AG10803 (cell line): ENCODE measurements around the gene SEC14L3.
"Not testable (repeated sequence)": the region's sequence is repeated elsewhere in the genome, so short reads cannot be mapped to it uniquely, and the experiment has no call there.

Experiments used
- DNase-seq: peaks from one replicate; pipeline ENCODE4 v3.0.0; 2010; ENCODE audit warnings: low read depth
- H3K4me3 ChIP-seq: 2 replicates; pipeline ENCODE4 v1.5.1; 2011; ENCODE audit warnings: mild to moderate bottlenecking, low read length, control low read depth
- TF ChIP-seq, protein P1 (sequence below): conservative IDR thresholded peaks from 2 replicates; pipeline ENCODE4 v1.5.1; 2011; ENCODE audit warnings: mild to moderate bottlenecking, low read length, control low read depth, inconsistent platforms

Gene SEC14L3

DNA sequence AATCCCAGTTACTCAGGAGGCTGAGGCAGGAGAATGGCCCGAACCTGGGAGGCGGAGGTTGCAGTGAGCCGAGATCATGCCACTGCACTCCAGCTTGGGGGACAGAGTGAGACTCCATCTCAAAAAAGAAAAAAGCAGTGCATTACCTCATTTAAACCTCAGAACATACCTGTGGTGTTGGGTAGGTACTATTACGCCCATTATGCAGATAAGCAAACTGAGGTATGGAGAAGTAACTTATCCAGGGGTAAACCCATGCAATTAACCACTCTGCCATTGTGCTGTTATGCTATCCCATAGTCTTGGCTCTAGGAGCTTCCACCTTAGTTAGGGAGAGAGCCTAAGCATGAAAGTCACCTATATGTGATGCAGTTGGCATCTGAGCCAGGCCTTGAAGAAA lies 2.3 kb upstream of the SEC14L3 start:
- TF ChIP-seq, protein P1, sequence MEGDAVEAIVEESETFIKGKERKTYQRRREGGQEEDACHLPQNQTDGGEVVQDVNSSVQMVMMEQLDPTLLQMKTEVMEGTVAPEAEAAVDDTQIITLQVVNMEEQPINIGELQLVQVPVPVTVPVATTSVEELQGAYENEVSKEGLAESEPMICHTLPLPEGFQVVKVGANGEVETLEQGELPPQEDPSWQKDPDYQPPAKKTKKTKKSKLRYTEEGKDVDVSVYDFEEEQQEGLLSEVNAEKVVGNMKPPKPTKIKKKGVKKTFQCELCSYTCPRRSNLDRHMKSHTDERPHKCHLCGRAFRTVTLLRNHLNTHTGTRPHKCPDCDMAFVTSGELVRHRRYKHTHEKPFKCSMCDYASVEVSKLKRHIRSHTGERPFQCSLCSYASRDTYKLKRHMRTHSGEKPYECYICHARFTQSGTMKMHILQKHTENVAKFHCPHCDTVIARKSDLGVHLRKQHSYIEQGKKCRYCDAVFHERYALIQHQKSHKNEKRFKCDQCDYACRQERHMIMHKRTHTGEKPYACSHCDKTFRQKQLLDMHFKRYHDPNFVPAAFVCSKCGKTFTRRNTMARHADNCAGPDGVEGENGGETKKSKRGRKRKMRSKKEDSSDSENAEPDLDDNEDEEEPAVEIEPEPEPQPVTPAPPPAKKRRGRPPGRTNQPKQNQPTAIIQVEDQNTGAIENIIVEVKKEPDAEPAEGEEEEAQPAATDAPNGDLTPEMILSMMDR, result no peak
- H3K4me3 ChIP-seq, result no peak overlapping the region
- DNase-seq, result no peak

DNA sequence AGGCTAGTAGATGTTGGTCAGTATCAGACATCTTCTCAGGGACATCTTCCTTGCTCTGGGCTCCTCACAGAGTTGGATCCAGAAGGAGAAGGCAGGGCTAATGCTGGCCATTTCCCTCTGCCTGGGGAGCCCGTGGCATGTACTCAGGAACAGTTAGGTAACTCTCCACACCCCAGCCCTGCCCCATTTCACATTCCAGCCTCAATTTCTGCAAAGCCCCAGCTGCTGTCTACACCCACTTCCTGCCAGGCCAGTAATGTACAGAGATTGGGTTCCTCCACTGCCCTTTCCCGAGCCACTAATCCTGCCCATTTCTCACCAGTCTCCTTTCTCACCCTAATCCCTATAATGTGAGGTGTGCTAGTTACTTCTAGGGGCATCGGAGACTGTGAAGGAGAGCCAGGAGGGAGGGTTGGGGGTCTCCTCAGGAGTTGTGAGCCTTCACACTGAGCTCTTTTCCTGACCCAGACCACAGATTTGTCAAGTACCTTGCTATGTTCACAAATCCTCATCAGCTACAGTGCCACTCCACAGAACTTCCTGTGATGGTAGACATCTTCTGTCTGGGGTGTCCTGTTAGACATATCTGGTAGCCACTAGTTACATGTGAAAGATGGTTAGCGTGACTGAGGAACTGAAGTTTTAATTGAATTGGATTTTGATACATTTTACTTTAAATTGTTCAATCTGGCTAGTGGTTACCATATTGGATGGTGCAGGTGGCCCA lies 1.3 kb upstream of the SEC14L3 start:
- TF ChIP-seq, protein P1, result no peak

GRCh38 chr22:30470655-30471054 lies 1.2 kb downstream of the SEC14L3 start:
- TF ChIP-seq, protein P1, result no peak
- DNase-seq, result no peak
- H3K4me3 ChIP-seq, result no peak overlapping the region

More for the DNA sequence above, 1.3 kb upstream of the SEC14L3 start:
- no peak for DNase-seq
- no peak overlapping the region for H3K4me3 ChIP-seq

DNA sequence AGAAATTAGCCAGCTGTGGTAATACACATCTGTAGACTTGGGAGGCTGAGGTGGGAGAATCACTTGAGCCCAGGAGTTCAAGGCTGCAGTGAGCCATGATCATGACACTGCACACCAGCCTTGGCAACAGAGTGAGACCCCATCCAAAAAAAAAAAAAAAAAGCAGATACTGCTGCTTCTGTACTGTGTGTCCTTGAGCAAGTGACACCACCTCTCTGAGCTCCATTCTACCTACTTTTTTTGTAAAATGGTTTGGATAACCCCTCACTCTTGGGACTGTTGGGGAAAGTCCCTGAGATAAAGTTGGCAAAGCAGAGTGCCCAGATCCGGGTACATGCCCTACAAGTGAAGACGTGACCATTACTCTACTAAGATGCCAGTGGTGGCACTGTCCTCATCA lies 2.7 kb downstream of the SEC14L3 start:
- DNase-seq, result no peak
- TF ChIP-seq, protein P1, result no peak
- H3K4me3 ChIP-seq, result no peak overlapping the region

DNA sequence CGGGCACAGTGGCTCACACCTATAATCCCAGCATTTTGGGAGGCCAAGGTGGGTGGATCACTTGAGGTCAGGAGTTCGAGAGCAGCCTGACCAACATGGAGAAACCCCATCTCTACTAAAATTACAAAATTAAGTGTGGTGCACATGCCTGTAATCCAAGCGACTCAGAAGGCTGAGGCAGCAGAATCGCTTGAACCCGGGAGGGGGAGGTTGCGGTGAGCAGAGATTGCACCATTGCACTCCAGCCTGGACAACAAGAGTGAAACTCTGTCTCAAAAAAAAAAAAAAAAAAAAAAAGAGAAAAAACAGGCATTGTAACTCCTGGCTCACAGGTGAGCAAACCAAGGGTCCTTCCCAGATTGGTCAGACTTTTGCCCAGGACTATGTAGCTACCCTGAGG lies 11.3 kb downstream of the SEC14L3 start:
- not testable (repeated sequence) for H3K4me3 ChIP-seq

DNA sequence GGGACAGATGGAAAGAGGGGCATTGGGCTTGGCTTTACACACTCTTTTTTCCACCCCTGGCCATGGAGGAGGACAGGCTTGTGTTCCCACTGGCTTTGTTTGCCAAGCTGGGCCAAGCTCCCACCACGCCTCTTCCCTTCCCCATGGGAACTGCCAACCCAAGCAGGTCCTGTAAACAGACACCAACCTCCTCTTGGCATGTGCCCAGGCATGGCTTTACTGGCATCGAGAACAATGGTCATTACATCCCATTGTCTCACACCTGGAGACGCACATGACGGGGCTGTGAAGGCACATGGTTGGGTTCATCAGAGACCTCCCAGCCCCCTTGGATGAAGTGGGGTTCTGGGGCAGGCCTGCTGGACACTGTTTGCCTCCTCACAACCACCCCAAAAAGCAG lies 11.7 kb downstream of the SEC14L3 start:
- TF ChIP-seq, protein P1, result no peak
- no peak overlapping the region for H3K4me3 ChIP-seq
- DNase-seq, result no peak

More for the DNA sequence above, 11.3 kb downstream of the SEC14L3 start:
- not testable (repeated sequence) for DNase-seq

GRCh38 chr22:30459181-30460052 lies 12.4 kb downstream of the SEC14L3 start:
- H3K4me3 ChIP-seq, result no peak overlapping the region
- no peak for DNase-seq
- TF ChIP-seq, protein P1, result no peak
